ENCODE data around the gene KIF16B. TPM values are rescaled to one million over a fixed set of nuclear protein-coding genes. Genes with fewer than 3 reads are reported as not detected.

KIF16B gene
- total and polyA plus RNA-seq, 10 of the 15 experiments (the other 5 are each of a cell fraction or from before 2014, with no cell fraction given), result 0.21 to 5.2 (median 3.0) TPM

- Histone ChIP-seq H3K9me3 (replicated peaks; ENCODE audit: control insufficient read depth, insufficient read depth, low read length) (no peaks in the 10 kb centered on the region), H3K27ac (ENCODE audit: control insufficient read depth, insufficient read depth) (no peak overlapping the region), H3K4me2 (ENCODE audit: control insufficient read depth, insufficient read depth) (no peak overlapping the region), H4K20me1 (ENCODE audit: control insufficient read depth, insufficient read depth) (no peaks in the 10 kb centered on the region), H3K79me2 (ENCODE audit: control insufficient read depth, insufficient read depth, low read length) (no peaks in the 10 kb centered on the region), H3K4me3 (no peak overlapping the region), H3K36me3 (ENCODE audit: control insufficient read depth in 2 of 2, insufficient read depth in 2 of 2, low read length in 1 of 2) (no peaks in the 10 kb centered on the region), H3K4me1 (ENCODE audit: control insufficient read depth, insufficient read depth, low read length) (no peaks in the 10 kb centered on the region), H3K27me3 (replicated peaks in 1 of 2; ENCODE audit: control insufficient read depth in 2 of 2, insufficient read depth in 2 of 2, low read length in 1 of 2) (no peaks in the 10 kb centered on the region), H3K9ac (ENCODE audit: control insufficient read depth, insufficient read depth, low read length) (no peak overlapping the region), H2AFZ (ENCODE audit: control insufficient read depth, low read depth, low read length) (no peak overlapping the region)
- ATAC-seq, result no peak
- ChIA-PET CTCF (interaction anchor here (1.0 to 1.5 kb wide), 2 partner anchors 17 to 99 kb away, joined by 3 to 5 read pairs; no protein-coding TSS in a partner anchor), POLR2A (no interaction called here), RAD21 (ENCODE audit: unreplicated experiment) (no interaction called here), SMC1A (ENCODE audit: uncharacterized antibody, unreplicated experiment) (no interaction called here)
- TF ChIP-seq SRF (IDR thresholded peaks at IDR 0.05; ENCODE audit: low read depth in 2 of 2, low read length in 2 of 2), result no peak
- TF ChIP-seq PKNOX1 (IDR thresholded peaks at IDR 0.05), result no peak
- no peak for TF ChIP-seq TARDBP (IDR thresholded peaks at IDR 0.05; ENCODE audit: borderline replicate concordance)
- no peak for TF ChIP-seq ZNF687 (IDR thresholded peaks at IDR 0.05)
- no peak for TF ChIP-seq POLR2AphosphoS5 (IDR thresholded peaks at IDR 0.05; ENCODE audit: low read length)
- no peak for TF ChIP-seq KDM1A (IDR thresholded peaks at IDR 0.05; ENCODE audit: borderline replicate concordance)
- no peak for TF ChIP-seq CBFB (IDR thresholded peaks at IDR 0.05; ENCODE audit: low read depth)
- no peak for TF ChIP-seq ZNF24 (IDR thresholded peaks at IDR 0.05)
- no peak for TF ChIP-seq JUNB (IDR thresholded peaks at IDR 0.05)
- no peak for TF ChIP-seq PRDM15 (CRISPR knock-in tag; IDR thresholded peaks at IDR 0.05)
- no peak for TF ChIP-seq FOS (IDR thresholded peaks at IDR 0.05; ENCODE audit: borderline replicate concordance, extremely low read depth, insufficient read length)
- no peak for TF ChIP-seq CBX5 (IDR thresholded peaks at IDR 0.05; ENCODE audit: low read depth)
- TF ChIP-seq SUZ12 (IDR thresholded peaks at IDR 0.05; ENCODE audit: unreplicated experiment), result no peak
- WGBS (ENCODE audit: insufficient coverage, insufficient replicate concordance, low lambda C conversion rate, missing lambda C conversion rate), result 33% methylated on average over 8 of the region's 8 CpGs
- in situ Hi-C loops (cut with MboI), result no loop called here
- FAIRE-seq, result no peak
- no peak for DNase-seq (ENCODE audit: low read depth, low spot score)
- intact Hi-C loops (cut with micrococcal nuclease; ENCODE audit: unreplicated experiment), result no loop called here
- BruUV-seq (replicated peaks), result no TSS peak
These were observed 156.2 kb downstream of the KIF16B start for GRCh38 chr20:16417001-16417400.

Data from GM12878 (cell line).